Liver (tissue), 3 donors: ENCODE results near the gene KIAA1614.

Experiments used
- GABPA ChIP-seq, 2 donors: IDR thresholded peaks in 1 of 2; conservative IDR thresholded peaks in 1 of 2; 2 replicates each; pipeline ENCODE4 v1.6.1; 2016; ENCODE audit warnings: antibody characterized with exemption in 2 of 2, mild to moderate bottlenecking in 1 of 2, moderate library complexity in 1 of 2
- HNF4A ChIP-seq, 2 donors: conservative IDR thresholded peaks; 2 replicates each; pipeline ENCODE4 v1.6.1; 2016; ENCODE audit warnings: antibody characterized with exemption in 2 of 2, mild to moderate bottlenecking in 2 of 2
- JUND ChIP-seq, 2 donors: IDR thresholded peaks; 2 replicates each; pipeline ENCODE4 v1.6.1; 2016; ENCODE audit warnings: antibody characterized with exemption in 2 of 2
- NR2F2 ChIP-seq: IDR thresholded peaks from 2 replicates; pipeline ENCODE4 v1.6.1; 2016; ENCODE audit warnings: antibody characterized with exemption
- RAD21 ChIP-seq, 2 donors: IDR thresholded peaks; 2 replicates each; pipeline ENCODE4 v1.6.1; 2016; ENCODE audit warnings: antibody characterized with exemption in 2 of 2, mild to moderate bottlenecking in 2 of 2
- RXRA ChIP-seq, 2 donors: IDR thresholded peaks; 2 replicates each; pipeline ENCODE4 v1.6.1; 2017 to 2018; ENCODE audit warnings: antibody characterized with exemption in 2 of 2, mild to moderate bottlenecking in 1 of 2
- SP1 ChIP-seq: IDR thresholded peaks from 2 replicates; pipeline ENCODE4 v1.6.1; 2018; ENCODE audit warnings: antibody characterized with exemption, mild to moderate bottlenecking
- TAF1 ChIP-seq: conservative IDR thresholded peaks from 2 replicates; pipeline ENCODE4 v1.6.1; 2016; ENCODE audit warnings: antibody characterized with exemption, mild to moderate bottlenecking
- YY1 ChIP-seq: IDR thresholded peaks from 2 replicates; pipeline ENCODE4 v1.6.1; 2016; ENCODE audit warnings: antibody characterized with exemption, mild to moderate bottlenecking
- TF ChIP-seq, protein P1 (sequence below): fragments of 150-350 bp; IDR thresholded peaks from 2 replicates; pipeline ENCODE4 v1.5.1; 2017; ENCODE audit warnings: improper control_type of control experiment, low read depth, low read length; ENCODE audit not compliant: missing input control
- TF ChIP-seq, protein P2 (sequence below): IDR thresholded peaks from 2 replicates; pipeline ENCODE4 v1.6.1; 2016; ENCODE audit warnings: antibody characterized with exemption
- TF ChIP-seq, protein P3 (sequence below): IDR thresholded peaks from 2 replicates; pipeline ENCODE4 v1.6.1; 2016; ENCODE audit warnings: antibody characterized with exemption
- donor health status: healthy.
- donor health status: healthy.

DNA sequence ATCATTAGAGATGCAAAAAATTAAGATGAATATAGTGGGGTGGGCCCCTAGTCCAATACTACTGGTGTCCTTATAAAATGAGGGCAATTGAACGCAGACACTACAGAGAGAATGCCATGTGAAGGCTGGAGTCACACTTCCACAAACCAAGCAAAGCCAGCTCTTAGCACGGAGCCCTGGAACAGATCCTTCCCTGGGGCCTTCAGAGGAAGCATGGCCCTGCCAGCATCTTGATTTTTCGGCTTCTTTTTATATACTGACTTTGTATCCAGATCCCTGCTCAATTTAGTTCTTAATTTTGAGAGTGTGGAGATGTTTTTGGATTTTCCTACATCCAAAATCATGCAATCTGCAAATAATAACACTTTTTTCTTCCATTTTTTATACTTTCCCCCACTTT, 10.2 kb upstream of the KIAA1614 start:
- TF ChIP-seq SP1 (no peak), GABPA (IDR thresholded peaks at IDR 0.05 in 1 of 2, conservative IDR thresholded peaks at IDR 0.05 in 1 of 2) (no peak), RXRA (IDR thresholded peaks at IDR 0.05) (no peak), JUND (IDR thresholded peaks at IDR 0.05) (no peak), NR2F2 (no peak), YY1 (no peak), RAD21 (IDR thresholded peaks at IDR 0.05) (no peak), TAF1 (no peak), HNF4A (conservative IDR thresholded peaks at IDR 0.05) (no peak)
- TF ChIP-seq, protein P1, sequence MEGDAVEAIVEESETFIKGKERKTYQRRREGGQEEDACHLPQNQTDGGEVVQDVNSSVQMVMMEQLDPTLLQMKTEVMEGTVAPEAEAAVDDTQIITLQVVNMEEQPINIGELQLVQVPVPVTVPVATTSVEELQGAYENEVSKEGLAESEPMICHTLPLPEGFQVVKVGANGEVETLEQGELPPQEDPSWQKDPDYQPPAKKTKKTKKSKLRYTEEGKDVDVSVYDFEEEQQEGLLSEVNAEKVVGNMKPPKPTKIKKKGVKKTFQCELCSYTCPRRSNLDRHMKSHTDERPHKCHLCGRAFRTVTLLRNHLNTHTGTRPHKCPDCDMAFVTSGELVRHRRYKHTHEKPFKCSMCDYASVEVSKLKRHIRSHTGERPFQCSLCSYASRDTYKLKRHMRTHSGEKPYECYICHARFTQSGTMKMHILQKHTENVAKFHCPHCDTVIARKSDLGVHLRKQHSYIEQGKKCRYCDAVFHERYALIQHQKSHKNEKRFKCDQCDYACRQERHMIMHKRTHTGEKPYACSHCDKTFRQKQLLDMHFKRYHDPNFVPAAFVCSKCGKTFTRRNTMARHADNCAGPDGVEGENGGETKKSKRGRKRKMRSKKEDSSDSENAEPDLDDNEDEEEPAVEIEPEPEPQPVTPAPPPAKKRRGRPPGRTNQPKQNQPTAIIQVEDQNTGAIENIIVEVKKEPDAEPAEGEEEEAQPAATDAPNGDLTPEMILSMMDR = no peak
- TF ChIP-seq, protein P2, sequence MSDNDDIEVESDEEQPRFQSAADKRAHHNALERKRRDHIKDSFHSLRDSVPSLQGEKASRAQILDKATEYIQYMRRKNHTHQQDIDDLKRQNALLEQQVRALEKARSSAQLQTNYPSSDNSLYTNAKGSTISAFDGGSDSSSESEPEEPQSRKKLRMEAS = no peak
- TF ChIP-seq, protein P3, sequence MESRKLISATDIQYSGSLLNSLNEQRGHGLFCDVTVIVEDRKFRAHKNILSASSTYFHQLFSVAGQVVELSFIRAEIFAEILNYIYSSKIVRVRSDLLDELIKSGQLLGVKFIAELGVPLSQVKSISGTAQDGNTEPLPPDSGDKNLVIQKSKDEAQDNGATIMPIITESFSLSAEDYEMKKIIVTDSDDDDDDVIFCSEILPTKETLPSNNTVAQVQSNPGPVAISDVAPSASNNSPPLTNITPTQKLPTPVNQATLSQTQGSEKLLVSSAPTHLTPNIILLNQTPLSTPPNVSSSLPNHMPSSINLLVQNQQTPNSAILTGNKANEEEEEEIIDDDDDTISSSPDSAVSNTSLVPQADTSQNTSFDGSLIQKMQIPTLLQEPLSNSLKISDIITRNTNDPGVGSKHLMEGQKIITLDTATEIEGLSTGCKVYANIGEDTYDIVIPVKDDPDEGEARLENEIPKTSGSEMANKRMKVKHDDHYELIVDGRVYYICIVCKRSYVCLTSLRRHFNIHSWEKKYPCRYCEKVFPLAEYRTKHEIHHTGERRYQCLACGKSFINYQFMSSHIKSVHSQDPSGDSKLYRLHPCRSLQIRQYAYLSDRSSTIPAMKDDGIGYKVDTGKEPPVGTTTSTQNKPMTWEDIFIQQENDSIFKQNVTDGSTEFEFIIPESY = no peak
